GM19240 (cell line): Measurements from ENCODE around the gene CLSTN2.

ENCODE experiments used
- DNase-seq: peaks from one replicate; pipeline ENCODE4 v3.0.0; 2011; ENCODE audit warnings: low spot score; ENCODE audit not compliant: insufficient read length

Gene CLSTN2

DNA sequence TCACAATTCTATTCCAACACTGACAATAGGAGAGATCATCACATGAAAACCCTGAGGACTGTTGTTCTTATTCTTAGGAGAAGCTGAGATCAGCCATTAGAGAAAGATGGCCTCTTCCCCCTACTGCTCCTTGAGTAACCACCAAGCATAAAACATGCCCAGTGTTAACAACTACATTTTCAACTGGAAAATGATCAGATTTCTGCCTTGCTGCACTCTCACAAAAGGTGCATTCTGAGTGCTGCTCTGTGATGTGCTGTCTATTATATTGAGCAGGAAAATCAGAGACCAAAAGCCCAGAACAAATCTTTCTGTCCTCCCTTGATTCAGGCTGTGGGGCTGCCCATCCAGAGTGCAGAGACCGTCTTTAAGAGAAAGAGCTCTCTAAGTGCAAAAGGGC is 438.2 kb downstream of the CLSTN2 start:
- no peak for DNase-seq

DNA sequence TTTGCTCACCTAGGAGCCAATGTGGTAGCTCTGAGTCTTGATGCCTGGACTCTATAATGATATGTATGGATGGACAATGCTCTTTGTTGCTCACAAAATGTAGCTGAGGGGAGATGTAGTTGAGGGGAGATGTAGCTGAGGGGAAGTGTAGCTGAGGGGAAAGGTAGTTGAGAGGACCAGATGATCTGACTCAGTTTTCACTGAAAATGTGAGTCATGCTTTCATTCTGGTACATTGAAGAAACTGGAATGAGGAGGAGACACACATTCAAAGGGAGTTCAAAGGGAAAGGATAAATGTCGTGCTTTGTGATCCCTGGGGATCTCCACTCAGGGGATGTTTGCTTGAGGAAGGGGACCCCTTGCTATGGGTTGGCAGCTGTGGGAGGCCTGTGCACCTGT is 440.0 kb downstream of the CLSTN2 start:
- DNase-seq = no peak

DNA sequence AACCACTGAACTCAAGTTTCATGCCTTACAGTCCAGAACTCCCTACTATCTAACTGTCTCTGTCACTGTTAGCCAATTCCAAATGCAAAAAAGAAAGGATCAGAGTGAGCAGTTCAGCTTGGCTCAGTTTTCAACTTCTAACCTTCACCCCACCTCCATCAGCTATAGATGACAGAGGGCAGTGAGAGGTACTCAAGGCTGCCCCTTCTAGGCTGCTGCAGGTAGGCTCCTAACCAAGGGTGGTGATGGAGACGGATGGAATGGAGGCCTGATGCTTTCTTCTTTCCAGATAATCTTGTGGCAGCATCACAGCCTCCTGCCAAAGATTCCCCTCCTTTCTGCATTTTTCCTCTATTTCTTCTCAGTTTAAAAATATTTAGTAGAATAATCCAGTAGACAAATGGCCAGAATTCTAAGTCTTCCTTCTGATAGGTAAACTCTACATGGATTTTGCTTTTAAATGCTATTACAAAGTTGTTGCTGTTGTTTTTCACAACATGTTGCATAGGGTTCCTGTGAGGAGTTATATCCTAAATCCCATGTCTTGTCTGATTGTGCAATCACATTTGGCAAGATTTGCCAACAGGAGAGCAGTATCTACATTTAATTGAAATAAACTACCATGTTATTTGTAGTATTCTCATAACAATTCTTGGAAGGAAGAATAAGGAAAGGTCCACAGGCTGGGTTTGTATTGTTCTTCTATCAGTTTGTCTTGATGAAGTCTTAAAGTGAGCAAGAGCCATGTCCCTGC is 441.3 kb downstream of the CLSTN2 start:
- no peak for DNase-seq

DNA sequence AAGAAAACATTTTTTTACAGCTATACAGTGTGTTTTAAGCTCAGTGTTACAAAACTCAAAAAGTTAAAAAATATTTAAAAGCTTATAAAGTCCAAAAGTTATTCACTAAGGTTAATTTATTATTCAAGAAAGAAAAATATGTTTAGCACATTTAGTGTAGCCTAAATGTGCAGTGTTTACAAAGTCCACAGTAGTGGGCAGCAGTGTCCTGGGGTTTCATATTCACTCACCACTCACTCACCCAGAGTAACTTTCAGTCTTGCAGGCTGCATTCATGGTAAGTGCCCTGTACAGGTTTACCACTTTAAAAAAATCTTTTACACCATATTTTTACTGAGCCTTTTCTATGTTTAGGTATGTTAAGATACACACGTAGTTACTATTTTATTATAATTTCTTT is 442.7 kb downstream of the CLSTN2 start:
- DNase-seq = no peak

DNA sequence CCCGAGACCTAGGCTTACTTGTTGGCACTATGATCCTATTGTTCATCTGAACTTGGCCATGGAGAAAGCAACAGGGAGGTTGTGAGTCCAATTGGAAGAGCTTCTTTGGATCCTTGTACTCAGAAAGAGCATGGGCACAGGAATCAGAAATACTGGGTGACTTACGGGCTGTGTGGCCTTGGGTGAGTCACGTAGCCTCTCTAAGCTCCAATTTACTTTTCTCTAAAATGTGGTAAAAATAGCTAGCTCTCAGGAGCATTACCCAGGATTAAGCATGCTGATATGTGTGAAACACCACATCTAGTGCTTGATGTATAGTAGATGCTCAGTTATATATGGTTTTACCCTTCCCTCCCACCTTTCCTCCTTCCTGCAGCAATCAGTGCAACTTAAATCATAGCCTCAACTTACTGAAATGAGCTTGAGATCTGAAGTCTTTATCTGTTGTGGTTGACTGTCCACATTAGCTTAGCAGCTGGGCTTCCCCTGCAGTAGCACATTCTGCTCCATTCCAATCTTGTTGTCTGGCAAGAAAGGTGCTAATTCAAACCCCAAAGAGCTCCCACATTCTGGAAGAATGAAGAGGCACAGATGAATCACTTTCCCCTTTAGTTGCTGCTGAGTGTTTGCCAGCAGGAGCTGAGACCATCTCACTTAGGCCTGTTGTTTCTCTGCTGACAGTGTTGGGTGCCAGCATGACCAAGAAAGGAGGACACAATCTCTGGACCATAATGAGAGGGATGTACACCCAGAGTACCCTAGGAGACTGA is 443.8 kb downstream of the CLSTN2 start:
- no peak for DNase-seq

DNA sequence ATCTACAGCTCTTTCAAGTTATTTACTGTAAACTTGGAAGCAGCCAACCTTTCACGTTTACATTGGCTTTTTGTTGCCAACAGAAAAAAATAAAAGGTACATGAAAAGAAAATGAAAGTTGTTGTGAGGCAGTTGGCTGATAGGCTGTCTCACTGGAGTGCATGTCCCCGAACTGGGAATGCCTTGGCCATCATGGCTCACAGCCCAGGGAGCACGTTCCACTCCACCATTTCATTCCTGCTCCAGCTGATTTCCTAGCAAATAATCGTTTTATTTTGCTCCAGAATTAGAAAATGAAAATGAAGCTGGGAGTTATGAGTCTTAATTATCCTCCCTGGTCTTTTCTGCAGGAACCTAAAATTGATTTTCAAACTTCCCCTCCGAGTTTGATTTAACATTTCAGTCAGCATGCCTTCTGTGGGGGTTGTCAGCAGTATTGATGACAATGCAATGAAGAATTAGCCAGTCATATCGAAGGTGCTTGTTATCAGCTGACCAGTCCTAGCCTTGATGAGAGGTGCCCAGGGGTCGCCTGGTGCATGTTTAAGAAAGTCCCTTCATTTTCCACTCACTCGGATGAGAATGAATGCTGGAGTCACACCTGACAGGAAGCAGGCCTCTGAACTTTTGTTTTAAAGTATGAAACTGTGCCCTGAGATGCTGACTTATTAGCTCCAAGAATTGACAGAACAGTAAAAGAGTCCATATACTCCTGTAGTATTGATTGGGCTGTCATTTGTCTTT is 449.2 kb downstream of the CLSTN2 start:
- no peak for DNase-seq

DNA sequence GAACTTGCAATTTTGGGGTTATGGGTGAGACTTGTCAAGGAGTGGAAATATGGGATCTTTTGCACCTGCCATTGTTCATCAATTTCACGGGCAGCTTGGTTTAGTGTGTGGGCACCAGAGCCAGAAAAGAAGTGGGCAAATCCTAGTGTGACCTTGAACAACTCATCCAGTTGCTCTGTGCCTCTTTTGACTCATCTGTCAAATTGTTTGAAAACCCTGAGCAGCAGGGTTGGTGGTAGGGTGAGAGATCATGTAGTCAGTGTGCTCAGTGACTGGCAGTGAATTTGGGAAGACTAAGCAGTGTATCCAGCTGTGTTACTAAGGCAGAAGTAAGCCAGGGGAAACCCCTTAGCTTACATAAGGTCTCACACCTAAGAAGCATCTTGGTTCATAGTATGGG is 449.9 kb downstream of the CLSTN2 start:
- DNase-seq = no peak

DNA sequence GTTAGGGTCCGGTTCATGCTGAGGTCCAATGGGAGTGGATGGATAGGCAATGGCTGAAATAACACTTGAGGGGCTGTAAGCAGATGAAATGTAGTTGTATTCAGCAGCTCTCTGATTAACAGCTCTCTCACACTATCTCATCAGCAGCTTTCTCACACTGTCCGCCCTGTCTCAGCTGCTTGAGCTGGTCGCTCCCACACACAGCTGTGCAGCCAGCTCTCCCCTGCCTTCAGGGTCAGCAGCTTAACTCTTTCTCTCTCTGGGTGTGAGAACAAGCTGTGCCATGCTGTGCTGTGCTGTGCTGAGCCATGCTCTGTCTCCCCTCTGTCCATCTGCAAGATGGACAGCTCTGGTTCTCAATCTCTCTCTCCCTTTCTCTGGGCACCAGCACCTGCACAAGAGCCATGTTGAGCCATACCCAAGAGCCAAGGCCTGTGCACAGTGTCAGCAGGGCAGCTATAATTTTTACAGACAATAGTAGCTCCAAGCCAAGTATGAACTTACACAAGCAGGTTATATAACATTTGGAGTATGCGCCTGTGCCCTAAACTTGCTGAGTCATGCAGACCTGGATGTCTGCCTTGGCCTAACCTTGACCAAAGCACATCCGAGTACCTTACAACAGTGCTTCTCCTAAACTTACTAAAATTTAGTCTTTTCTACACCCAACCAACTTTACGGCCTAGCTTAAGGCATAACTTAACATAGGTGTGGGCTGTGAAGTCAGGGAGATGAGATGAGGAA is 451.5 kb downstream of the CLSTN2 start:
- DNase-seq = no peak

DNA sequence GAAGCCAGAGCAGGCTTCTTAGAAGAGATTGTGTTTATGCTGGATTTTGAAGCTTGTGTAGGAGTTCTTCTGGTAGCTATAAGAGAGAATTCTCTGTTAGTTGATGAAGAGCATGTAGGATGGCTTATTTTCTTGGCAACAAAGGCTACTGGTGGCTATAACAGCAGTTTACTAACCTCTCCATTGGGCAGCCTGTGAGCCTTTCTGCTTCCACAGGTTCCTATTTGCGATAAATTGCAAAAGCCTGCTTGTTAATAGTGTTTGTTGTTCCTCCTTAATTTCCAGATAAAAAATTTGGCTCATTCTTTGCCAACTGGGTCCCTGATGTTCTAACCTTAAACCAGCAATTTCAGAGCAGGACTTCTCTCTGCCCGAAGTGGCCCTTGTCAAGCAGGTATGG is 452.3 kb downstream of the CLSTN2 start:
- DNase-seq = no peak

DNA sequence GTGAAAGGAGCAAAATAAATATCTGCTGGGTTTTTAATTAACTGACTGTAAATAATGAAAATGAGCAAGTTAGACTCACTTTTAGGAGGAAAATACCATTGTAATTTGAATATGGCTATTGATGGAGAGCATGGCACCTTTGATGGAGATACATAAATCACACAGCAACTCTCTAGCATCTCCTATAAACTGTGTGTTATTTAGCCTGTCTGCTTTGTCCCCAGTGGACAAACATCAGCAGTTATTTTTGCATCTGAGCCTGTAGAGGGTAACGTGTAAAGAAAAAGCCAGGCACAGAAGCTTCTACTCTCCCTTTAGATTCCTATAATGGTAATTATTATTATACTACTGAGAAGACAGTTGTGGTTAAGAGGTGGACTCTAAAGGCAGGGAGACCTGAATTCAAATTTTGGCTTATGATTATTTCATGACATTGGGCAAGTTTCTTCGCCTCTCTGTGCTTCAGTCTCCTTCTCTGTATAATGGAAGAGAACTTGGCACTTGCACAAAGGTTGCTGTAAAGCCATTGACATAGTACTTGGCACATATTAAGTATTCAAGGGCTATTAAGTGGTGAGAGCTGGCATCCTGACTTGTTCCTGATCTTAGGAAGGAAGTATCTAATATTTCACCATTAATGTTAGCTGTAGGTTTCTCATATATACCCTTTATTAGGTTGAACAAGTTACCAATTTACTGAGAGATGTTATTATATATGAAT is 453.4 kb downstream of the CLSTN2 start:
- no peak for DNase-seq

DNA sequence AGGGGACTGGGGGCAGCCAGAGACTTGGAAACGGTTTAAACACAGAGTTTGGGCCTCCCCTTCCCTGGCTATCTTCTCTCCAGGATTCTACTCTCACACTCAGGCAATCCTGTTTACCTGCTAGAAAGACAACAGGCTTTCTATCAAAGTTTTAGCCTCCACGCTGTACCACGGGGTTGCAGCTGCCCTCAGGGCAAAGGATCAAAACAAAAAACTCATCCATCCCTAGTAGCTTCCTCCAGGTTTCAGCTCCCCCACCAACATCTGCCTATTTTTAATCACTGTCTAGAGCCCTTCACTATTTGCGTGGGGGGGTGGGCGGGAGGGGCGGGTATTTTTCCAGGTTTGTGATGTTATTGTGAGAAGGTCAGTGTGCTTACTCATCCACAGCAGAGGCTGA is 456.1 kb downstream of the CLSTN2 start:
- no peak for DNase-seq

DNA sequence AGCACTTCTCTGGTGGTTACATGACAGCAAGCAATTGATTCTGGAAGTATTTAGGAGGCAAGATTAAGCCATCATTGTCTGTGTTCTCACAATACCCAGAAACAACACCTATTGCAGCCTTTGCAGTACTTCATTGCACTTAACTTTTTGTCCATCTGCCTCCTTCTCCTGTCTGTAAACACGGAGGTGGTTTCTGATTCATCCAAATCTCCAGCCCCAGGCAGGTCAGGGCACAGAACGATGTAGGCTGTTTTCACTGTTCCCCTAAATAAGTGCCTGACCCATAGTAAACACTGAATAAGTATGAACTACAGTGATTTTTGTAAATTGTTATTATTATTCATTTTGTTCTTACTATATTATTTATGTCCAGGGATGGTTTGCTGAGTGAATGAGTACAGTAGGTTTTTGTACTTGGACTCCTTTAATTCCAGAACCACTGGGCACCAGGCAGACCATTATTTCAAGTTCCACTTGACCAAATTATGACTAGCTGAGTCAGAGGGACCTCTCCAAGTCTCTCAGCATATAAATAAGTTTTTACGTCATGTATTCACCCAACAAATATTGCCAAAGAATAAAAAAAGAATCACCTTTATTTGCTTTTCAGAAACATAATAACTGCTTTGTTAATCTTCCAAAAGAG is 459.6 kb downstream of the CLSTN2 start:
- no peak for DNase-seq

DNA sequence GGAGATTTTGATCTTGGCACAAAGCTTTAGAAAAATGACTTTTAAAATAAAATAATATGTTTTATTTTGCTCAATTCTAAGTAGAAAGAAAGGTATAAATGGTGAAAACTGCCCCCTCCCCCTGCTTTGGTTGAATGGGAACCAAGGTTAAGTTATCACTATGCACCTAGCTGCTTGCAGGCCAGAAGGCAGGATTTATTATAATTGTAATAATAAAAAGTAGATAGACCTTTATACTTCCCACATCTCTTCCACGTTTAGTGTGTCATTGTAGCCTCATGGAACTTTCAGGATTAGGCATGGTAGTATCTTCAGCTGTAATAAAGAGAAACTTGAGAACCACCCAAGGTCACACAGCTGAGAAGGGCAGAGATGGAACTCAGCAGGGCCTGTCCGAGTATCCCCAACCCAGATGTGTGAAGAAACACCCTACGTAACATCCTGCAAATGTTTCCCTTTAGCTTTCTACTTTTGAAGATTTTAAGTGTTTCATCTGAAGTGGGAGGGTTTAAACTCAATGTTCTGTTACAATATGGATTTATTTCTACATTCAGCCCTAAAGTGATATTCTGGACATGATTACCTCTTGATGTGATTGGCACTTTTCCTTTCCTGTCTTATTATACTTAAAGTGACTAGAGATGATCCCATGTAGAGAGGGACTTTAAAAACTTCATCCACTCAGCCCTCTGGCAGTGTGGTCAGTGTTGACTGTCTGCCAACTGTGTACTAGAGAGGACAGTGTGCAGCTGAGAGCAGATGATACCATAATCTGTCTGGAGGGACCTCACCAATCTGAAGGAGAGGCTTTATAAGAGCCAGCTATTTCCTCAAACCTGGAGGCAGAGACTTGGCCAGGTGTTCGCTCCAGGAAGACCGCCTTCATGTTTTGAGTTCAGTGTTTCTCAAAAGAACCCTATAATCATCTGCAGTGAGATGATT is 460.4 kb downstream of the CLSTN2 start:
- DNase-seq = no peak

DNA sequence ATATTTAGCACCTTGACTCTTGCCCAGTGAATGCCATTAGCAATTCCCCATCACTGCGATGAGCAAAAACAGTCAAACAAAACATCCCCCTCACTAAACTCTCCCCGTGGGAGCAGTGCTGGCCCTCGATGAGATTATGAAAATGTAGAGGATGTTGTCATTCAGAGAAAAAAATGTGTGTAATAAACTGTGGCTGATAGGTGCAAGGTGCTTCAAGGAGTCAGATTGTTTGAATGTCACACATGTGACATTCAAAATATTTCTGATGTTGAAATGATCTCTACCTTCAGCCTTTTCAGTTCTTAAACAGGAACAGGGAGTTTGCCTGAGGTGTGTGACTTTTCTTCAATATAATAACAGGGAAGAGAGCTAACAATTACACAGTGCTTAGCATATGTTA is 461.1 kb downstream of the CLSTN2 start:
- DNase-seq = no peak

DNA sequence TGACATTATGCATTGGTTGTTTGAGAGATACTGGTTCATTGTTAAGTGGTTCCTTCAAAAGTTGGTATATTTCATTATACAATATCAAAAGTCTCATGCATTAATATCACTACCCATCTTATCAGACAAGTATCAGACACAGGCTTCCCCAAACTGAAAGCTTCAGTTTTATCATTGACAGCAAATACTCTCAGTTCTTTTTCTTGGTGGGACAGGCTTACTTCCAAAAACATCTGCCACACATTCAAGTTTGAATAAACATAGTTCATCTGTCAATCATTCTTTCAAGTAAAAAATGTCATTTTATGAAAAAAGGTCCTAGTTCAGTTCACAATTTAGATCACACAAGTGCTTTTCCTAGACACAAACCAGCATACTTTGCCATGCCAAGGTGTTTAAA is 462.9 kb downstream of the CLSTN2 start:
- DNase-seq = no peak

DNA sequence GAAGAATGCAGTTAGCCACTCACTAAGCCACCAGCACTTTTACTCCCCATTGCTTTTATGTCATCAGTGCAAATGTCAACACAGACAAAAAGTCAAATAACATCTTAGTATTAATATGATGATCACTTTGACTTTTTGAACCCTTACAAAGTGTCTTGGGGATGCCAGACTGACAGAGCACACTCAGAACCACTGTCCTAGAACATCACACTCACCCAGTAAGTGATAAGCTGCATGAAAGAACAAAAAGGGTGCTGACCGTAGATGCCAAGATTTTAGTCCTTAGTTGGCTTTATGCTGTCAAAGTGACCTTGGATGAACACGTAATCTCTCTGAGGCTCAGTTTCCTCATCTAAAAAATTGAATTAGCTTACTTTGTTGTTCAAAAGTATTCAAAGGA is 463.4 kb downstream of the CLSTN2 start:
- DNase-seq = no peak

DNA sequence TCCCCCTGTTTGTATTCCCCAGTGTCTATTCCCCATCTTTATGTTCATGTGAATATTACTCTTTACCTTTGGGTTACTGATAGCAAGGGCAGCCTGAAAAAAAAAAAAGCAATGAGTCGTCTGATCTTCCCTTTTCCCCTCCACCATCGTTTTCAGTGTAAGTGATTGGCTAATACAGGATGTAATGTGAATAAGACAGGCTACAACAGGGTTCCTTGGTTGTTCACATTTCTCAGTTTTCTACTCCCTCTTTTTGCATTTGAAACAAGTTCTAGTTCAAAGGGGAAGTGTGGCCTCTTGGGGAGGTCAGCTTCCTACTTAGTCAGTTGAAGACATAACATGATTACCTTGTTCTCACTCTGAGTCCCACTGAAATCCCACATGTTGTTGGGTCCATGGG is 464.9 kb downstream of the CLSTN2 start:
- no peak for DNase-seq

DNA sequence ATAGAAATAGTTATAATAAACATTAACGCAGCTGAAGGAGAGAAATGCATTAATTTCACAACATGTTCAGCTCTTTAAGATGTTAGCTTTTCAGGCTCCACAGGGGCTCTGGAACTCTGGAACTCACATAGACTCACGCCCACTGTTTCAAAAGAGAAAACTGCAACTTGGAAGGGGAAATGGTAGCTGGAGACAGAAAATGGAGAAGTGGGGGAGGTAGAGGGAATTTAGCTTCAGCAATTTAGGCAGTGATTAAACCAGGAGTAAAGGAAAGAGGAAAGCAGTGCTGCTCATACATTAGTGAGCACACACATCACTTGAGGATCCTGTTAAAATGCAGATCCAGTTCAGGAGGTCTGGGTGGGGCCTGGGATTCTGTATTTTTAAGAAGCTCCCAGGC is 468.1 kb downstream of the CLSTN2 start:
- DNase-seq = no peak

DNA sequence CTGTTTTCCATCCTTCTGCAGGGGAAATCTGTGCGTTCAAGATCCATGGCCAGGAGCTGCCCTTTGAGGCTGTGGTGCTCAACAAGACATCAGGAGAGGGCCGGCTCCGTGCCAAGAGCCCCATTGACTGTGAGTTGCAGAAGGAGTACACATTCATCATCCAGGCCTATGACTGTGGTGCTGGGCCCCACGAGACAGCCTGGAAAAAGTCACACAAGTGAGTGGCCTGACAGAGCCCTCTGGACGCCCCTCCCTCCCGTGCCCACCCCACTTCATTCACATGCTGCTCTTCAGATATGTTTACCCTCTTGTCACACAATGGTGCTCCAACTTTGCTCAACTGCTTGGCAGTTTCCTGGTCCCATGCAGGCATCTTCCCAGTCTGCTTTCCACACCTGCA is 468.6 kb downstream of the CLSTN2 start:
- DNase-seq = no peak
